Esophagus squamous epithelium (tissue), 5 donors: Measurements from ENCODE around the gene NLK. TPM values are rescaled to one million over a fixed set of nuclear protein-coding genes. Genes with fewer than 3 reads are reported as not detected.

ENCODE experiments used
- DNase-seq: peaks from one replicate; lab custom pipeline; 2025; lab: John Stamatoyannopoulos, UW
- H3K27ac ChIP-seq, 4 donors: fragments of 200-600 bp; sonication (generic); one replicate each; pipeline ENCODE4 v1.5.1; 2016 to 2019; ENCODE audit warnings: mild to moderate bottlenecking in 1 of 4
- H3K27me3 ChIP-seq, 4 donors: fragments of 200-600 bp; sonication (generic); 1 replicate in 3 of 4; 2 replicates in 1 of 4; pipeline versions ENCODE4 v1.5.1 to v1.6.0; 2017 to 2021; ENCODE audit warnings: antibody characterized with exemption in 1 of 4
- H3K36me3 ChIP-seq, 3 donors: fragments of 200-600 bp; sonication (generic); one replicate each; pipeline ENCODE4 v1.5.1; 2016 to 2019
- H3K4me1 ChIP-seq, 3 donors: fragments of 200-600 bp; sonication (generic); one replicate each; pipeline ENCODE4 v1.5.1; 2017 to 2019
- H3K4me3 ChIP-seq, 4 donors: fragments of 200-600 bp; sonication (generic); 1 replicate in 3 of 4; 2 replicates in 1 of 4; pipeline ENCODE4 v1.5.1; 2016 to 2019; ENCODE audit warnings: mild to moderate bottlenecking in 2 of 4, moderate library complexity in 1 of 4
- H3K9me3 ChIP-seq, 3 donors: fragments of 200-600 bp; sonication (generic); one replicate each; pipeline ENCODE4 v1.5.1; 2016 to 2019
- POLR2A ChIP-seq, 4 donors: fragments of 450-650 bp; IDR thresholded peaks; one replicate each; pipeline ENCODE4 v1.6.1; 2017; ENCODE audit warnings: antibody characterized with exemption in 4 of 4, mild to moderate bottlenecking in 4 of 4, moderate library complexity in 3 of 4
- WGBS, 2 donors: methylation state at CpG; one replicate each; pipeline ENCODE4 v1.1.5; 2018; 5-methylcytosine and 5-hydroxymethylcytosine counted together
- intact Hi-C: fragments of 100-400 bp; cut with DNase I; formaldehyde crosslinking; loops from one replicate; pipeline ENCODE4 v1.15.0; 2022
- total RNA-seq, 4 donors: library from RNA; depleted of rRNA; stranded (reverse); fragments of >200 nt; gene quantifications; one replicate each; pipeline ENCODE4 v1.1.0, GENCODE V29; 2016
- TF ChIP-seq, protein P1 (sequence below), 6 experiments: fragments of 450-650 bp in 4 of 6; fragments of 200-600 bp in 2 of 6; sonication (generic) in 2 of 6; IDR thresholded peaks; one replicate each; pipeline ENCODE4 v1.5.1; 2016 to 2019; ENCODE audit warnings: antibody characterized with exemption in 6 of 6, mild to moderate bottlenecking in 4 of 6, moderate library complexity in 4 of 6
- donor health status: DM: yes; HTN: yes; CAD: no.

Gene NLK
- total RNA-seq, 4 donors from 2014 or later, result 7.5 to 14.0 (median 11.4) TPM

DNA sequence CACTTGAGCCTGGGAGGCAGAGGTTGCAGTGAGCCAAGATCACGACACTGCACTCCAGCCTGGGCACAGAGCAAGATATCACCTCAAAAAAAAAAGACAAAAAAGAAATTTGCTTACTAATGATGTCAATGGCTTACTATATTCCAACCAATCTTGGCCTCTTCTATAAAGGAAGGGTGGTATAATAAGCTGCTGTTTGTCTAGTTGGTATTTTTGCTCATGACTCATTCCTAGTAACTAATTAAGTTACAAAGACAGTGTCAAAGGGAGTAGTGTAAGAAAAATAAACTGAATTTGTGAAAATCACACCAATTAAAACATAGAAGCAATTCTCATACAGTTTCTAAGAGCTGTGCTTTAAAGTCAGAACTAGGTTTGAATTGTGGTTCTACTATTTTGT, 82.5 kb downstream of the NLK start:
- Histone ChIP-seq H3K9me3 (no peaks in the 10 kb centered on the region), H3K27ac (no peak overlapping the region), H3K27me3 (no peaks in the 10 kb centered on the region), H3K4me3 (no peak overlapping the region), H3K4me1 (no peaks in the 10 kb centered on the region), H3K36me3 (peaks cover 0 to 19% (median 0%) of the 10 kb centered on the region in 3 donors)
- whole genome bisulfite sequencing, 2 donors, result 91 to 100% methylated on average over 1 of the region's 1 CpG
- no peak for DNase-seq
- intact Hi-C loops, result no loop called here
- TF ChIP-seq, protein P1, sequence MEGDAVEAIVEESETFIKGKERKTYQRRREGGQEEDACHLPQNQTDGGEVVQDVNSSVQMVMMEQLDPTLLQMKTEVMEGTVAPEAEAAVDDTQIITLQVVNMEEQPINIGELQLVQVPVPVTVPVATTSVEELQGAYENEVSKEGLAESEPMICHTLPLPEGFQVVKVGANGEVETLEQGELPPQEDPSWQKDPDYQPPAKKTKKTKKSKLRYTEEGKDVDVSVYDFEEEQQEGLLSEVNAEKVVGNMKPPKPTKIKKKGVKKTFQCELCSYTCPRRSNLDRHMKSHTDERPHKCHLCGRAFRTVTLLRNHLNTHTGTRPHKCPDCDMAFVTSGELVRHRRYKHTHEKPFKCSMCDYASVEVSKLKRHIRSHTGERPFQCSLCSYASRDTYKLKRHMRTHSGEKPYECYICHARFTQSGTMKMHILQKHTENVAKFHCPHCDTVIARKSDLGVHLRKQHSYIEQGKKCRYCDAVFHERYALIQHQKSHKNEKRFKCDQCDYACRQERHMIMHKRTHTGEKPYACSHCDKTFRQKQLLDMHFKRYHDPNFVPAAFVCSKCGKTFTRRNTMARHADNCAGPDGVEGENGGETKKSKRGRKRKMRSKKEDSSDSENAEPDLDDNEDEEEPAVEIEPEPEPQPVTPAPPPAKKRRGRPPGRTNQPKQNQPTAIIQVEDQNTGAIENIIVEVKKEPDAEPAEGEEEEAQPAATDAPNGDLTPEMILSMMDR (IDR thresholded peaks at IDR 0.05), result no peak
- no peak for TF ChIP-seq POLR2A (IDR thresholded peaks at IDR 0.05)

DNA sequence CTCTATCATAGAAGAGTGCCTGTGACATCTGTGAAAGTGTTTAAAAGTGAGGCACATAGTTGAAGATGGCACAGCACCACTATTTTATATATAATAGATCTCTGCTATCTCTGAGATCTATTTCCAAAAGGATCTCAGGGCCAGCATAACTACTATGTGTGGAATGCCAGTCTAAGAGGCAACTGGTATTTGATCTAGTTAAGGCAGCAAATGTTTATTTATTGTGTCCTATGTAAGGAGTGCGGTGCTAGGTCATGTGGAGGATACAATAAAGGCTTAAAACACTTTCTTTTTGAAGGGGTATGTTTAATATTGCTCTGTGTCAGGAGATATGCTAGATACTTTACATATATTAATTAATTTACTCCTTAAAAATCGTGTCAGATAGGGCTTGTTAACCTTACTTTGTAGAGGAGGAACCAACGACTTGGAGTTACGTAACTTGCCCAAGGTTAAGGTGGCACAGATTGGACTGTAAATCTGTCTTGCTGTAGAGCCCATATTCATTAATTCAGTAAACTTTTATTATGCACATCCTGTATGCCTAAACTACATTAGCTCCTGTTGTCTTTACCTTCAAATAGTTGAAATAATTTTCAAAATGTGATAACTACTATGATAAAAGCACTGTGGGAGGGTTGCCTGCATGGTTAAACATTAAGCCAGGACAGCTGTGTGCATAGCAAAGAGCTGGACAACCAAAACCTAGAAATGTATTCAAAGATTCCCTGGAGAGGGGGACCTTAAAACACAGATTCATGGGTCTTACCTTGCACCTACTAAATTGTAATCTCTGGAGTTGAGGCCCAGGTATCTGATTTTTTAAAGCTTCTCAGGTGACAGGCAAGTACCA, 83.3 kb downstream of the NLK start:
- Histone ChIP-seq H3K36me3 (peaks cover 0 to 19% (median 0%) of the 10 kb centered on the region in 3 donors), H3K27ac (no peak overlapping the region), H3K27me3 (no peaks in the 10 kb centered on the region), H3K4me1 (no peaks in the 10 kb centered on the region), H3K9me3 (no peaks in the 10 kb centered on the region), H3K4me3 (no peak overlapping the region)
- TF ChIP-seq, protein P1 (IDR thresholded peaks at IDR 0.05), result no peak
- no peak for TF ChIP-seq POLR2A (IDR thresholded peaks at IDR 0.05)
- intact Hi-C loops, result no loop called here
- DNase-seq, result no peak
- 80 to 84% methylated on average over 4 of the region's 4 CpGs for WGBS, 2 donors

DNA sequence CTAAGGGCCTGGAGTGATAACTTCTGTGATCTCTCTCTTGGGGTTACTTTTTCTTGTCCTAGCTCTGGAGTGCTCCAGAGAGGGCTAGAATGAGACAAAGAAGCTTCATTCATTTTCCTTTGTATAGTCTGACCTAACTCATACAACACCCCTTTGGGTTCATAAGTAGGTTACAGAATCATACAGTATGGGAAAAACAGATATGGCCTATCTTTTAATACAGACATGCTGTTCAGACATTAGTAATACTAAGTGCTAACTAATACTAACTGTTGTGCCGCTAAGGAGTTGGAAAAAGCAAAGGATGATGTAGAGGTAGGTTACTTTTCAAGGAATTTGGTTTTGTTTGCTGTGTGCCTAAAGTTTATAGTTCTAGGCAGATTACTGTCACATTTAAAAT, 84.7 kb downstream of the NLK start:
- Histone ChIP-seq H3K9me3 (no peaks in the 10 kb centered on the region), H3K27ac (no peak overlapping the region), H3K27me3 (no peaks in the 10 kb centered on the region), H3K4me1 (no peaks in the 10 kb centered on the region), H3K36me3 (peaks cover 0 to 19% (median 0%) of the 10 kb centered on the region in 3 donors), H3K4me3 (no peak overlapping the region)
- DNase-seq, result no peak
- intact Hi-C loops, result no loop called here
- 93 to 100% methylated on average over 1 of the region's 1 CpG for WGBS, 2 donors
- TF ChIP-seq, protein P1 (IDR thresholded peaks at IDR 0.05), result no peak
- TF ChIP-seq POLR2A (IDR thresholded peaks at IDR 0.05), result no peak

DNA sequence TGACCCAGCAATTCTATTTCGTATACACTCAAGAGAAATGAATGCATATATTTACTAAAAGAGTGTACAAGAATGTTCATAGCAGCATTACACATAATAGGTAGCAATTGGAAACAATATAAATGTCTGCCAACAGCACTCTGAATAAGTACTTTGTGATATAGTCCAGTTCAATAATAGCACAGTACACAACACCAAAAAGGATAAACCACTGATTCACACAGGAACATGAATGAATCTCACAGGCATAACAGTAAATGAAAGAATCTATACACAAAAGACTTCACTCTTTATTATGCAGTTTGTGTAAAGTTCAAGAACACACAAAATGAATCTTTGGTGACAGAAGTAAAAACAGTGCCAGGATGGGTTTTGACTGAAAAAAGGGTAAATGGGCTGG, 86.3 kb downstream of the NLK start:
- Histone ChIP-seq H3K4me3 (no peak overlapping the region), H3K9me3 (no peaks in the 10 kb centered on the region), H3K27me3 (no peaks in the 10 kb centered on the region), H3K36me3 (peaks cover 0 to 20% (median 0%) of the 10 kb centered on the region in 3 donors), H3K4me1 (peaks cover 0 to 7% (median 0%) of the 10 kb centered on the region in 3 donors), H3K27ac (no peak overlapping the region)
- 89 to 93% methylated on average over 1 of the region's 1 CpG for WGBS, 2 donors
- DNase-seq, result no peak
- intact Hi-C loops, result no loop called here
- no peak for TF ChIP-seq POLR2A (IDR thresholded peaks at IDR 0.05)
- TF ChIP-seq, protein P1 (IDR thresholded peaks at IDR 0.05), result no peak

DNA sequence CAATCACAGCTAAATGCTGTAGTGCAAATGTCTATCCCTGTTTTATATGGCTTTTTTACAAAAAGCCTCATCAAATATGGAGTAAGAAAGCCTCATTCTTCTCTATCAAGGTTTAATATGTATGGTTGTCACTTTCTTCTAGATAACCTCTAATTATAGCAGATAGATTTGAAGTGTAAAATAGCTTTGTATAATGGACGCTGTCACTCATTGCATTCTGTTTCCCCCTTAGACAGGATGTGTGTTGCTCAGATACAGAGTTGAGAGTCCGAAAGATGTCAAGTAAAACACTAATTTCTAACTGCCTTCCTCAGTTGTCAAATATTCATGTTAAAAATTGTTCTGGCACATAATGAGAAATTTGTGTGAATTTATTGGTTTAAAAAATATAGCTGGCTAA, 88.0 kb downstream of the NLK start:
- Histone ChIP-seq H3K4me1 (peaks cover 0 to 7% (median 0%) of the 10 kb centered on the region in 3 donors), H3K27ac (no peak overlapping the region), H3K27me3 (no peaks in the 10 kb centered on the region), H3K9me3 (no peaks in the 10 kb centered on the region), H3K36me3 (peaks cover 0 to 29% (median 0%) of the 10 kb centered on the region in 3 donors), H3K4me3 (no peak overlapping the region)
- intact Hi-C loops, result no loop called here
- no peak for TF ChIP-seq POLR2A (IDR thresholded peaks at IDR 0.05)
- TF ChIP-seq, protein P1 (IDR thresholded peaks at IDR 0.05), result no peak
- no peak for DNase-seq
- 90 to 91% methylated on average over 2 of the region's 2 CpGs for WGBS, 2 donors
